ENCODE data around the gene PPP2R2C. TPM values are rescaled to one million over a fixed set of nuclear protein-coding genes. Genes with fewer than 3 reads are reported as not detected.

The PPP2R2C gene
- total and polyA plus RNA-seq, 2 of the 4 experiments (the other 2 are of a cell fraction), result 0.03 TPM; not detected in 1

DNA sequence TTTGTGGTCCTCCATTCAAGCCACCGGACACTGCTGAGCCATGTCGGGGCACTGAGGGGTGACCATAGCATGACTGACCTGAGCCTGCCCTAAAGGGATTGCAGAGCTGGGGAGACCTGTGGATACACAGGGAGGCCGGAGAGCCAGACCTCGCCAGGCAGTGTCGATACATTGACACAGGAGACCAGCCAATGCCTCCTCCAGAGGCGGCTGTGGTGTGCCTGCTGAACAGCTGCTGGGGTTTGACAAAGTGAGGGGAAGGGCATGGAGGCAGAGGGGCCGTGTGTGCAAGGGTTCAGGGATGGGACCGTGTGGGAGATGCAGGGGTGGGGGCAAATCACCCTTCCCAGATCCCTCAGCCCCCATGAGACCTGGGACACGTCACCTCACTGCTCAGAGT is 48.0 kb downstream of the PPP2R2C start:
- Histone ChIP-seq H2BK20ac (ENCODE audit: low read depth, low read length) (no peak overlapping the region), H4K91ac (ENCODE audit: insufficient read depth, low read depth, low read length) (no peak overlapping the region), H3K27me3 (ENCODE audit: control insufficient read depth, insufficient read depth, low read length) (no peaks in the 10 kb centered on the region; the same call in 1 of the 2 replicates), H3K36me3 (ENCODE audit: control insufficient read depth, insufficient read depth, low read length) (no peaks in the 10 kb centered on the region), H3K4me2 (ENCODE audit: low read depth, low read length) (no peak overlapping the region), H2BK15ac (ENCODE audit: low read depth, low read length) (no peak overlapping the region), H4K8ac (ENCODE audit: low read depth in 2 of 2, low read length in 2 of 2) (no peak overlapping the region), H4K20me1 (ENCODE audit: insufficient read depth, low read length) (no peaks in the 10 kb centered on the region), H3K9me3 (ENCODE audit: control insufficient read depth, insufficient read depth, low read length) (no peaks in the 10 kb centered on the region), H3K14ac (replicated peaks; ENCODE audit: low read depth, low read length) (no peak overlapping the region), H3K4me1 (ENCODE audit: control insufficient read depth, insufficient read depth, low read length) (no peaks in the 10 kb centered on the region), H3K4ac (ENCODE audit: low read depth, low read length) (no peak overlapping the region), H3K4me3 (ENCODE audit: insufficient read depth, low read depth, low read length) (no peak overlapping the region), H2AK9ac (replicated peaks; ENCODE audit: low read depth, low read length, poor library complexity) (no peak overlapping the region), H3K18ac (ENCODE audit: low read depth, low read length) (no peak overlapping the region), H3K23ac (ENCODE audit: low read depth, low read length) (no peak overlapping the region), H3K9ac (ENCODE audit: low read depth, low read length) (no peak overlapping the region), H3K79me1 (ENCODE audit: low read depth in 1 of 2, low read length in 2 of 2) (no peaks in the 10 kb centered on the region), H3K9me1 (ENCODE audit: insufficient read depth, low read length) (no peaks in the 10 kb centered on the region), H2AK5ac (ENCODE audit: low read depth, low read length) (no peak overlapping the region), H2AFZ (replicated peaks; ENCODE audit: low read length, poor library complexity) (no peak overlapping the region), H4K5ac (ENCODE audit: low read depth, low read length) (no peak overlapping the region), H3K56ac (ENCODE audit: extremely low read depth, insufficient read depth, low read length) (no peak overlapping the region), H3K27ac (ENCODE audit: insufficient read depth, low read length) (no peak overlapping the region), H2BK5ac (ENCODE audit: low read depth, low read length, poor library complexity, severe bottlenecking) (no peak overlapping the region), H2BK120ac (ENCODE audit: low read depth, low read length) (no peak overlapping the region)
- no peak for ATAC-seq (ENCODE audit: low read depth)
- DNase-seq, result no peak
- CTCF ChIA-PET, result no interaction called here
- dilution Hi-C loops (cut with HindIII; ENCODE audit: low sequenced_read_pairs, unreplicated experiment), result no loop called here
- POLR2A ChIA-PET (ENCODE audit: unreplicated experiment), result no interaction called here
- in situ Hi-C loops (cut with MboI; ENCODE audit: low sequenced_read_pairs), result no loop called here
- WGBS, 2 experiments (ENCODE audit: extremely low coverage in 2 of 2, insufficient read length in 1 of 2), result 57% methylated on average over 4 of the region's 9 CpGs; no CpG with 5 or more reads in 1 of the 2 experiments
- no peak for TF ChIP-seq CEBPB (IDR thresholded peaks at IDR 0.05; ENCODE audit: low read depth, low read length)
- TF ChIP-seq, protein P1, sequence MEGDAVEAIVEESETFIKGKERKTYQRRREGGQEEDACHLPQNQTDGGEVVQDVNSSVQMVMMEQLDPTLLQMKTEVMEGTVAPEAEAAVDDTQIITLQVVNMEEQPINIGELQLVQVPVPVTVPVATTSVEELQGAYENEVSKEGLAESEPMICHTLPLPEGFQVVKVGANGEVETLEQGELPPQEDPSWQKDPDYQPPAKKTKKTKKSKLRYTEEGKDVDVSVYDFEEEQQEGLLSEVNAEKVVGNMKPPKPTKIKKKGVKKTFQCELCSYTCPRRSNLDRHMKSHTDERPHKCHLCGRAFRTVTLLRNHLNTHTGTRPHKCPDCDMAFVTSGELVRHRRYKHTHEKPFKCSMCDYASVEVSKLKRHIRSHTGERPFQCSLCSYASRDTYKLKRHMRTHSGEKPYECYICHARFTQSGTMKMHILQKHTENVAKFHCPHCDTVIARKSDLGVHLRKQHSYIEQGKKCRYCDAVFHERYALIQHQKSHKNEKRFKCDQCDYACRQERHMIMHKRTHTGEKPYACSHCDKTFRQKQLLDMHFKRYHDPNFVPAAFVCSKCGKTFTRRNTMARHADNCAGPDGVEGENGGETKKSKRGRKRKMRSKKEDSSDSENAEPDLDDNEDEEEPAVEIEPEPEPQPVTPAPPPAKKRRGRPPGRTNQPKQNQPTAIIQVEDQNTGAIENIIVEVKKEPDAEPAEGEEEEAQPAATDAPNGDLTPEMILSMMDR (conservative IDR thresholded peaks at IDR 0.05; ENCODE audit: low read depth, low read length), result no peak
- no peak for TF ChIP-seq FOS (IDR thresholded peaks at IDR 0.05; ENCODE audit: low read depth, low read length)
- no peak for TF ChIP-seq MXI1 (IDR thresholded peaks at IDR 0.05; ENCODE audit: borderline replicate concordance, low read depth, low read length)
- no peak for TF ChIP-seq POLR2A (IDR thresholded peaks at IDR 0.05; ENCODE audit: low read depth, low read length)
- no peak for TF ChIP-seq BHLHE40 (IDR thresholded peaks at IDR 0.05; ENCODE audit: low read depth, low read length)
- TF ChIP-seq, protein P2, sequence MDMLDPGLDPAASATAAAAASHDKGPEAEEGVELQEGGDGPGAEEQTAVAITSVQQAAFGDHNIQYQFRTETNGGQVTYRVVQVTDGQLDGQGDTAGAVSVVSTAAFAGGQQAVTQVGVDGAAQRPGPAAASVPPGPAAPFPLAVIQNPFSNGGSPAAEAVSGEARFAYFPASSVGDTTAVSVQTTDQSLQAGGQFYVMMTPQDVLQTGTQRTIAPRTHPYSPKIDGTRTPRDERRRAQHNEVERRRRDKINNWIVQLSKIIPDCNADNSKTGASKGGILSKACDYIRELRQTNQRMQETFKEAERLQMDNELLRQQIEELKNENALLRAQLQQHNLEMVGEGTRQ (IDR thresholded peaks at IDR 0.05; ENCODE audit: low read depth, low read length), result no peak
- TF ChIP-seq MAFK (IDR thresholded peaks at IDR 0.05; ENCODE audit: low read depth, low read length), result no peak
- TF ChIP-seq NFE2L2 (IDR thresholded peaks at IDR 0.05; ENCODE audit: low read depth, low read length), result no peak
- no peak for TF ChIP-seq RFX5 (IDR thresholded peaks at IDR 0.05; ENCODE audit: low read depth, low read length)
- no peak for TF ChIP-seq SMC3 (IDR thresholded peaks at IDR 0.05; ENCODE audit: low read depth, low read length)
- intact Hi-C loops (cut with micrococcal nuclease), result no loop called here
- BruUV-seq (replicated peaks), result no TSS peak

Data from IMR-90 (cell line).